ENCODE data around the gene RNF126.

GRCh38 chr19:601310-601709 is 61.7 kb downstream of the RNF126 start:
- no peak for TF ChIP-seq CTCF (IDR thresholded peaks at IDR 0.05)
- no peak for TF ChIP-seq POLR2A (IDR thresholded peaks at IDR 0.05)
- no peak for TF ChIP-seq EP300 (IDR thresholded peaks at IDR 0.05)
- no peak for TF ChIP-seq POLR2AphosphoS5 (IDR thresholded peaks at IDR 0.05)
